ENCODE measurements around the gene ZNF19.

DNA sequence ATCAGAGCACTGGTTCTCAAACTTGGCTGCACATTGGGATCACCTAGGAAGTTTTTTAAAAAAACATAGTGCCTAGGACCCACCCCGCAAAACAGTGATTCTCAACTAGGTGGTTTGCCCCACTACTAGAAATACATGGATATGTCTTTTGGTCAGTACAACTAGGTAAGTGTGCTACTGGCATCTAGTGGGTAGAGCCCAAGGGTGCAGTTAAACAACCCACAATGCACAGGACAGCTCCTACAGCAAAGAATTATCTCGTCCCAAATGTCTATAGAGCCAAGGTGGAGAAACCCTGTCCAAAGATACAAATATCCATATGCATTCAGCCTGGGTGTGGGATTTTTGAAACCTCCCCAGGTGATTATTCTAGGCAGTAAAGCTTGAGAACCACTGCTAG is 11.8 kb upstream of the ZNF19 start:
- TF ChIP-seq, protein P1, sequence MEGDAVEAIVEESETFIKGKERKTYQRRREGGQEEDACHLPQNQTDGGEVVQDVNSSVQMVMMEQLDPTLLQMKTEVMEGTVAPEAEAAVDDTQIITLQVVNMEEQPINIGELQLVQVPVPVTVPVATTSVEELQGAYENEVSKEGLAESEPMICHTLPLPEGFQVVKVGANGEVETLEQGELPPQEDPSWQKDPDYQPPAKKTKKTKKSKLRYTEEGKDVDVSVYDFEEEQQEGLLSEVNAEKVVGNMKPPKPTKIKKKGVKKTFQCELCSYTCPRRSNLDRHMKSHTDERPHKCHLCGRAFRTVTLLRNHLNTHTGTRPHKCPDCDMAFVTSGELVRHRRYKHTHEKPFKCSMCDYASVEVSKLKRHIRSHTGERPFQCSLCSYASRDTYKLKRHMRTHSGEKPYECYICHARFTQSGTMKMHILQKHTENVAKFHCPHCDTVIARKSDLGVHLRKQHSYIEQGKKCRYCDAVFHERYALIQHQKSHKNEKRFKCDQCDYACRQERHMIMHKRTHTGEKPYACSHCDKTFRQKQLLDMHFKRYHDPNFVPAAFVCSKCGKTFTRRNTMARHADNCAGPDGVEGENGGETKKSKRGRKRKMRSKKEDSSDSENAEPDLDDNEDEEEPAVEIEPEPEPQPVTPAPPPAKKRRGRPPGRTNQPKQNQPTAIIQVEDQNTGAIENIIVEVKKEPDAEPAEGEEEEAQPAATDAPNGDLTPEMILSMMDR (IDR thresholded peaks at IDR 0.05; ENCODE audit: insufficient read depth, low read length, poor library complexity, severe bottlenecking): no peak
- no peak for TF ChIP-seq EZH2phosphoT487 (conservative IDR thresholded peaks at IDR 0.05; ENCODE audit: low read length)

Measured in SU-DHL-6 (cell line).